SK-N-SH (cell line): ENCODE results near the gene TRA2A.

ENCODE experiments used
- TF ChIP-seq, protein P1 (sequence below): IDR thresholded peaks from 2 replicates; pipeline ENCODE4; 2012
- TF ChIP-seq, protein P2 (sequence below): IDR thresholded peaks from 2 replicates; pipeline ENCODE4 v1.4.0; 2012; ENCODE audit warnings: low read depth

DNA sequence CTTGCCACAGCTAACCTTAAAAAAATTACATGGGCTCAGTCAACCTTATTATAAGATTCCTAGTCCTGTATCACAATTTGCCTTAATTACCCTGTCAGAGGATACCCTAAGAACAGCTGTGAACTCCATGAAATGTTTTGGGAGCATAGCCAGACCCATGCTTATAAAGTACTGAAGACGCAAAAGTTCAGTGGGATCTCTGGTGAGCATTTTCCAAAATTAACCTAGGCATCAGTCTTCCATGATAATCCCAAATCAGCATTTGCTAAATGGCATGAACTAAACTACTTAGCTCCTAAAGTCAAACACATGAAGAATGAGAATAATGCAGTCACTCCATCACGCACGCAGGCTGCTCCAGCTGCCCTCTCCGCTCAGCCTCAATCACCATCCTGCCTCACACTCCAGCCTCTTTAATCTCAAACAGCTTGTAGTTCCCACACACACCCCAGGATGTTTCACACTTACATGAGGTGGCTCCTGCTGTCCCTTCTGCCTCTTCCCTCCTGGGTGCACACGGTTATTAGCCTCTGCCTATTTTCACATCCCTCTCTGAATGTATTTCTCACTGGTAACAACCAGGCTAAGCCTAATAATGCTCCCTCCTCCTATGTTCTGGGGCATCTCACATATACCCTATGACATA lies 76.8 kb downstream of the TRA2A start:
- TF ChIP-seq, protein P1, sequence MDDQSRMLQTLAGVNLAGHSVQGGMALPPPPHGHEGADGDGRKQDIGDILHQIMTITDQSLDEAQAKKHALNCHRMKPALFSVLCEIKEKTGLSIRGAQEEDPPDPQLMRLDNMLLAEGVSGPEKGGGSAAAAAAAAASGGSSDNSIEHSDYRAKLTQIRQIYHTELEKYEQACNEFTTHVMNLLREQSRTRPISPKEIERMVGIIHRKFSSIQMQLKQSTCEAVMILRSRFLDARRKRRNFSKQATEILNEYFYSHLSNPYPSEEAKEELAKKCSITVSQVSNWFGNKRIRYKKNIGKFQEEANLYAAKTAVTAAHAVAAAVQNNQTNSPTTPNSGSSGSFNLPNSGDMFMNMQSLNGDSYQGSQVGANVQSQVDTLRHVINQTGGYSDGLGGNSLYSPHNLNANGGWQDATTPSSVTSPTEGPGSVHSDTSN: no peak
- TF ChIP-seq, protein P2, sequence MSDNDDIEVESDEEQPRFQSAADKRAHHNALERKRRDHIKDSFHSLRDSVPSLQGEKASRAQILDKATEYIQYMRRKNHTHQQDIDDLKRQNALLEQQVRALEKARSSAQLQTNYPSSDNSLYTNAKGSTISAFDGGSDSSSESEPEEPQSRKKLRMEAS: no peak
